Measurements from ENCODE around the gene FGD1. TPM values are rescaled to one million over a fixed set of nuclear protein-coding genes. Genes with fewer than 3 reads are reported as not detected.
A peak's percentile ranks its signal among the peaks of the same experiment; 100 is the strongest.

The FGD1 gene
- total RNA-seq, 1 experiment from 2014 or later = 5.8 TPM

- intact Hi-C loops (cut with micrococcal nuclease) = no loop called here
- POLR2A ChIA-PET = interaction anchor here (0.6 kb wide), 1 partner anchor 107 kb away, joined by 4 read pairs; no protein-coding TSS in a partner anchor
- H4K20me1 ChIP-seq (ENCODE audit: insufficient read depth) = no peaks in the 10 kb centered on the region
These were observed 33.7 kb upstream of the FGD1 start, which contains the start of gene GNL3L for GRCh38 chrX:54529552-54530356. Gene GNL3L, plus strand, starts transcription at chrX:54530219. Its CDS starts 2,348 bp downstream, at chrX:54532567.

More at GRCh38 chrX:54529552-54530356, 33.7 kb upstream of the FGD1 start, which contains the start of gene GNL3L:
- Histone ChIP-seq H2AFZ (ENCODE audit: low read depth, low read length, poor library complexity, severe bottlenecking) (peak within 1 kb of the TSS; percentile 26), H3K9me2 (ENCODE audit: insufficient read depth) (no peaks in the 10 kb centered on the region), H3K4me3 (replicated peaks in 1 of 2; ENCODE audit: low read depth in 1 of 2, low read length in 2 of 2) (peak within 1 kb of the TSS; percentile 62 to 87), H3K36me3 (ENCODE audit: control insufficient read depth in 1 of 2, insufficient read depth in 2 of 2, low read length in 2 of 2) (peaks cover 0 to 6% of the 10 kb centered on the region in 2 experiments; a peak in 2 of 4 replicates), H3K27ac (ENCODE audit: low read depth, low read length) (peak within 1 kb of the TSS; percentile 79), H3K4me2 (ENCODE audit: low read length) (peak within 1 kb of the TSS; percentile 82), H3K4me1 (ENCODE audit: control insufficient read depth in 1 of 2, insufficient read depth in 2 of 2, low read length in 2 of 2) (peaks cover 5 to 25% of the 10 kb centered on the region in 2 experiments), H3K79me2 (ENCODE audit: insufficient read depth, low read length) (peaks cover 46% of the 10 kb centered on the region), H3K9me3 (ENCODE audit: control insufficient read depth in 1 of 2, insufficient read depth in 1 of 2, low read depth in 1 of 2, low read length in 2 of 2) (no peaks in the 10 kb centered on the region), H3K27me3 (ENCODE audit: insufficient read depth, low read length) (no peaks in the 10 kb centered on the region), H3K9ac (ENCODE audit: low read length) (peak within 1 kb of the TSS; percentile 93)
- peak; percentile 69 for DNase-seq (ENCODE audit: low read depth, low spot score)
- BruUV-seq (replicated peaks) = TSS peak; percentile 93
- TF ChIP-seq JUND (IDR thresholded peaks at IDR 0.05) (no peak), EGR1 (IDR thresholded peaks at IDR 0.05; ENCODE audit: low read depth) (peak; percentile 66), POLR2AphosphoS5 (IDR thresholded peaks at IDR 0.05; ENCODE audit: low read depth, low read length) (peak; percentile 63), ZBTB33 (IDR thresholded peaks at IDR 0.05; ENCODE audit: extremely low read depth, insufficient replicate concordance, low read length) (peak; percentile 89), SP1 (IDR thresholded peaks at IDR 0.05; ENCODE audit: low read depth) (peak; percentile 57), ELF1 (IDR thresholded peaks at IDR 0.05; ENCODE audit: borderline replicate concordance, low read depth) (peak; percentile 79), YY1 (IDR thresholded peaks at IDR 0.05; ENCODE audit: extremely low read depth, insufficient replicate concordance, low read depth, low read length) (peak; percentile 93), CBX3 (IDR thresholded peaks at IDR 0.05; ENCODE audit: low read depth) (0 out of 2 replicates have a peak, but pooled peaks have one; percentile 34)
- TF ChIP-seq, protein P1, sequence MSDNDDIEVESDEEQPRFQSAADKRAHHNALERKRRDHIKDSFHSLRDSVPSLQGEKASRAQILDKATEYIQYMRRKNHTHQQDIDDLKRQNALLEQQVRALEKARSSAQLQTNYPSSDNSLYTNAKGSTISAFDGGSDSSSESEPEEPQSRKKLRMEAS (IDR thresholded peaks at IDR 0.05) = peak; percentile 75
- TF ChIP-seq, protein P2, sequence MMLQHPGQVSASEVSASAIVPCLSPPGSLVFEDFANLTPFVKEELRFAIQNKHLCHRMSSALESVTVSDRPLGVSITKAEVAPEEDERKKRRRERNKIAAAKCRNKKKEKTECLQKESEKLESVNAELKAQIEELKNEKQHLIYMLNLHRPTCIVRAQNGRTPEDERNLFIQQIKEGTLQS (IDR thresholded peaks at IDR 0.05) = no peak
- ATAC-seq = peak; percentile 88
- RAD21 ChIA-PET (ENCODE audit: low non-redundant PET in 1 of 2, low total read pairs in 2 of 2, uncharacterized antibody in 2 of 2, unreplicated experiment in 2 of 2) = no interaction called here
- CTCF ChIA-PET = no interaction called here
